Measurements from ENCODE around the gene OSBPL7.

DNA sequence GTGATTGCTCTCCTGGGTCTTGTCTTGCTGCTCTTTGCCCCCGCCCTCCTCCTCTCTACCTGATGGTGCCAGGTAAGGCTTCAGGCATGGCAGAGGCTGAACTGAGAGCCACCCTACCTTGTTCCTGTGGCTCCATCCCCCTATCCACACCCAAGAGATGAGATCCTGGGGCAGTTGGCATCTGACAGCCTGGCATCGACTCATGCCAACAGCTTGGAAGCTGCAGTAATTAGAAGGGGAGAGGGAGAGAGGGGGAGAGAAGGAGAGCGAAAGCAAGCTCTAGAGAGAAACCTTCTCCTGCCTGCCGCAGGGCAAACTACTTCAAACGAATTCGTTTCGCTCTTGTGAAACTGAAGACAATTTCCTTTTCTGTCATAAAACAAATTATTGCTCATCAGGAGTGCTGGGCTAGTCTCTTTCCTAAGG is 43.2 kb upstream of the OSBPL7 start:
- TF ChIP-seq TAF1 (conservative IDR thresholded peaks at IDR 0.05) (no peak), EGR1 (IDR thresholded peaks at IDR 0.05; ENCODE audit: low read depth in 2 of 2) (no peak), JUND (IDR thresholded peaks at IDR 0.05) (no peak), RAD21 (IDR thresholded peaks at IDR 0.05) (no peak), GABPA (IDR thresholded peaks at IDR 0.05 in 1 of 2, conservative IDR thresholded peaks at IDR 0.05 in 1 of 2) (no peak), FOXA1 (IDR thresholded peaks at IDR 0.05) (no peak), HNF4A (conservative IDR thresholded peaks at IDR 0.05) (no peak), SP1 (IDR thresholded peaks at IDR 0.05) (no peak), RXRA (IDR thresholded peaks at IDR 0.05) (no peak)
- TF ChIP-seq, protein P1, sequence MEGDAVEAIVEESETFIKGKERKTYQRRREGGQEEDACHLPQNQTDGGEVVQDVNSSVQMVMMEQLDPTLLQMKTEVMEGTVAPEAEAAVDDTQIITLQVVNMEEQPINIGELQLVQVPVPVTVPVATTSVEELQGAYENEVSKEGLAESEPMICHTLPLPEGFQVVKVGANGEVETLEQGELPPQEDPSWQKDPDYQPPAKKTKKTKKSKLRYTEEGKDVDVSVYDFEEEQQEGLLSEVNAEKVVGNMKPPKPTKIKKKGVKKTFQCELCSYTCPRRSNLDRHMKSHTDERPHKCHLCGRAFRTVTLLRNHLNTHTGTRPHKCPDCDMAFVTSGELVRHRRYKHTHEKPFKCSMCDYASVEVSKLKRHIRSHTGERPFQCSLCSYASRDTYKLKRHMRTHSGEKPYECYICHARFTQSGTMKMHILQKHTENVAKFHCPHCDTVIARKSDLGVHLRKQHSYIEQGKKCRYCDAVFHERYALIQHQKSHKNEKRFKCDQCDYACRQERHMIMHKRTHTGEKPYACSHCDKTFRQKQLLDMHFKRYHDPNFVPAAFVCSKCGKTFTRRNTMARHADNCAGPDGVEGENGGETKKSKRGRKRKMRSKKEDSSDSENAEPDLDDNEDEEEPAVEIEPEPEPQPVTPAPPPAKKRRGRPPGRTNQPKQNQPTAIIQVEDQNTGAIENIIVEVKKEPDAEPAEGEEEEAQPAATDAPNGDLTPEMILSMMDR (IDR thresholded peaks at IDR 0.05; ENCODE audit: low read depth, low read length, missing input control), result no peak
- TF ChIP-seq, protein P2, sequence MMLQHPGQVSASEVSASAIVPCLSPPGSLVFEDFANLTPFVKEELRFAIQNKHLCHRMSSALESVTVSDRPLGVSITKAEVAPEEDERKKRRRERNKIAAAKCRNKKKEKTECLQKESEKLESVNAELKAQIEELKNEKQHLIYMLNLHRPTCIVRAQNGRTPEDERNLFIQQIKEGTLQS (IDR thresholded peaks at IDR 0.05), result no peak
- TF ChIP-seq, protein P3, sequence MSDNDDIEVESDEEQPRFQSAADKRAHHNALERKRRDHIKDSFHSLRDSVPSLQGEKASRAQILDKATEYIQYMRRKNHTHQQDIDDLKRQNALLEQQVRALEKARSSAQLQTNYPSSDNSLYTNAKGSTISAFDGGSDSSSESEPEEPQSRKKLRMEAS (IDR thresholded peaks at IDR 0.05), result no peak

Data from liver (tissue), 3 donors.